Muscle layer of colon (tissue), 2 donors: ENCODE data around the gene C17orf75.

ENCODE experiments used
- H3K27ac ChIP-seq: one replicate; pipeline ENCODE4 v1.7.0; 2013; ENCODE audit warnings: low read depth, mild to moderate bottlenecking, low read length, moderate library complexity
- H3K27me3 ChIP-seq, 2 donors: one replicate each; pipeline ENCODE4 v1.7.0; 2013; ENCODE audit warnings: low read length in 2 of 2, mild to moderate bottlenecking in 2 of 2; ENCODE audit not compliant: insufficient read depth in 2 of 2, control insufficient read depth in 1 of 2
- H3K36me3 ChIP-seq: one replicate; pipeline ENCODE4 v1.7.0; 2013; ENCODE audit warnings: mild to moderate bottlenecking, low read length; ENCODE audit not compliant: insufficient read depth
- H3K4me1 ChIP-seq: one replicate; pipeline ENCODE4 v1.7.0; 2013; ENCODE audit warnings: mild to moderate bottlenecking, low read length; ENCODE audit not compliant: insufficient read depth
- H3K4me3 ChIP-seq, 2 donors: one replicate each; pipeline ENCODE4 v1.7.0; 2013; ENCODE audit warnings: low read length in 2 of 2, low read depth in 1 of 2, mild to moderate bottlenecking in 1 of 2, moderate library complexity in 1 of 2
- H3K9ac ChIP-seq: one replicate; pipeline ENCODE4 v1.7.0; 2013; ENCODE audit warnings: low read length
- H3K9me3 ChIP-seq: one replicate; pipeline ENCODE4 v1.7.0; 2013; ENCODE audit warnings: mild to moderate bottlenecking, low read length
- donor health status: abdominal sarcoma.
- donor health status: Adenocarcinoma of cecum.

C17orf75 gene

GRCh38 chr17:32285746-32286517, 56.0 kb downstream of the C17orf75 start:
- Histone ChIP-seq H3K27me3 (peaks cover 0 to 7% of the 10 kb centered on the region in 2 donors), H3K9ac (no peak overlapping the region), H3K27ac (no peak overlapping the region), H3K4me1 (no peaks in the 10 kb centered on the region), H3K9me3 (no peaks in the 10 kb centered on the region), H3K4me3 (no peak overlapping the region), H3K36me3 (no peaks in the 10 kb centered on the region)

GRCh38 chr17:32285306-32285705, 56.7 kb downstream of the C17orf75 start:
- Histone ChIP-seq H3K27ac (no peak overlapping the region), H3K4me1 (no peaks in the 10 kb centered on the region), H3K27me3 (peaks cover 0 to 7% of the 10 kb centered on the region in 2 donors), H3K9me3 (no peaks in the 10 kb centered on the region), H3K9ac (no peak overlapping the region), H3K4me3 (no peak overlapping the region), H3K36me3 (no peaks in the 10 kb centered on the region)

DNA sequence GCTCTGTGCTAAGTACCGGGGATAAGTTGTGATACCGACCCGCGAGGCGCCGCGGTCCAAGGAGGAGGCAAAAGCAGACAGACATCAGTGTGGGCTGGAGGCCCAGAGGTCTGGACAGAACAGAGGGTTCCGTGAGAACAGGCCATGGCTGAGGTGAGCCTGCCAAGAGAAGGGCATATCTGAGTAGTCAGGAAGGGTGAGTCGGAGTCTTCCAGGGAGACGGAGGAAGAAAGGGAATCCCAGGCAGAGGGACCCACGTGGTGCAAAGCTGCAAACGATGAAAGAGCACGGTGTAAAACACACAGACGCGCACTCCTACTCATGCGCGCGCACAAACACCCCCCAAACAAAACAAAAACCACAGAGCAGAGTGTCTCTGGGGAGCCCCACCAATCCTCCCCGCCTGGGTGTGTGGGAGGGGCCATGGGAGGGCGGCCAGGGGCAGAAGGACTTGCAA, 58.2 kb downstream of the C17orf75 start:
- H3K9me3 ChIP-seq = no peaks in the 10 kb centered on the region
- H3K36me3 ChIP-seq = no peaks in the 10 kb centered on the region
- no peak overlapping the region for H3K4me3 ChIP-seq
- no peaks in the 10 kb centered on the region for H3K4me1 ChIP-seq
- peaks cover 0 to 7% of the 10 kb centered on the region in 2 donors for H3K27me3 ChIP-seq
- H3K9ac ChIP-seq = no peak overlapping the region
- no peak overlapping the region for H3K27ac ChIP-seq

DNA sequence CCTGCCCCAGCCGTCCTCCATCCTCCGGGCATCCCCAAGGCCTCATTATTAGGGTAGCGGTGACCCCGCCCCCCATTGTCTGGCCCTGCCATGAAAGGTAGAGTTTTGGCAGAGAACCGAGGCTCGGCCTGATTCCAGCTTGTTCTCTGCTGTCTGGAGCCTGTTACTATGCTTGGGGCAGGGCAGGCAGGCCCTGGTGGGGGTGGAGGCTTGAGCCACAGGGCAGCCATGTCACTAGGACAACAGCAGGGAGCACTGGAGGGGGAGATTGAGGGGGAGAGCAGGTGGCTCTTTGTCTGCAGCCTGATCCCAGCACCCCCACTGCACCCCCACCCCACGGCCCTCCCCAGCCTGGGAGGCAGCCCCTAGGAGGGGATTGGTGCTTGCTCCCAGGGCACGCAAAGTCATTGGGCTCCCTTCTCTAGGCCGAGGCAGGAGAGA, 60.9 kb downstream of the C17orf75 start:
- Histone ChIP-seq H3K36me3 (no peaks in the 10 kb centered on the region), H3K9me3 (no peaks in the 10 kb centered on the region), H3K27ac (no peak overlapping the region), H3K4me3 (no peak overlapping the region), H3K9ac (no peak overlapping the region), H3K4me1 (no peaks in the 10 kb centered on the region), H3K27me3 (peaks cover 0 to 7% of the 10 kb centered on the region in 2 donors)

GRCh38 chr17:32279891-32280716, 61.9 kb downstream of the C17orf75 start:
- Histone ChIP-seq H3K27ac (no peak overlapping the region), H3K36me3 (no peaks in the 10 kb centered on the region), H3K4me3 (no peak overlapping the region), H3K9me3 (no peaks in the 10 kb centered on the region), H3K9ac (no peak overlapping the region), H3K27me3 (peaks cover 0 to 7% of the 10 kb centered on the region in 2 donors), H3K4me1 (no peaks in the 10 kb centered on the region)

- H3K4me3 ChIP-seq = no peak overlapping the region
- H3K4me1 ChIP-seq = no peaks in the 10 kb centered on the region
- H3K9me3 ChIP-seq = no peaks in the 10 kb centered on the region
These were observed 63.2 kb downstream of the C17orf75 start for GRCh38 chr17:32278815-32279214.

More at GRCh38 chr17:32278815-32279214, 63.2 kb downstream of the C17orf75 start:
- Histone ChIP-seq H3K27ac (no peak overlapping the region), H3K36me3 (no peaks in the 10 kb centered on the region), H3K9ac (no peak overlapping the region), H3K27me3 (peaks cover 1 to 5% of the 10 kb centered on the region in 2 donors)
